ENCODE results near the gene MACROD2.

MACROD2 gene

GRCh38 chr20:14470231-14470899 is 475.0 kb downstream of the MACROD2 start:
- no peaks in the 10 kb centered on the region for H3K27me3 ChIP-seq (ENCODE audit: control insufficient read depth, insufficient read depth, low read length, poor library complexity, severe bottlenecking)
- no peak overlapping the region for H3K27ac ChIP-seq (ENCODE audit: insufficient read depth, low read depth, low read length, poor library complexity, severe bottlenecking)
- no peaks in the 10 kb centered on the region for H3K36me3 ChIP-seq (ENCODE audit: control insufficient read depth, insufficient read depth, low read length)
- H3K4me1 ChIP-seq (ENCODE audit: control insufficient read depth, insufficient read depth, low read length): peaks cover 7% of the 10 kb centered on the region
- H3K4me3 ChIP-seq (ENCODE audit: insufficient read depth, low read depth, low read length): no peak overlapping the region
- 71 to 78% methylated on average over 12 of the region's 12 CpGs for WGBS, 2 experiments
- H3K9me3 ChIP-seq (ENCODE audit: control insufficient read depth, low read length): no peaks in the 10 kb centered on the region

- no peak overlapping the region for H3K4me3 ChIP-seq (ENCODE audit: insufficient read depth, low read depth, low read length)
- WGBS, 2 experiments: 60 to 66% methylated on average over 9 to 10 of the region's 10 CpGs
Observed at GRCh38 chr20:14470977-14471661, 475.8 kb downstream of the MACROD2 start.

GRCh38 chr20:14477125-14477524 is 481.8 kb downstream of the MACROD2 start:
- H3K36me3 ChIP-seq (ENCODE audit: control insufficient read depth, insufficient read depth, low read length): no peaks in the 10 kb centered on the region
- 98% methylated on average over 2 to 3 of the region's 3 CpGs for WGBS, 2 experiments
- no peak overlapping the region for H3K4me3 ChIP-seq (ENCODE audit: insufficient read depth, low read depth, low read length)
- no peaks in the 10 kb centered on the region for H3K9me3 ChIP-seq (ENCODE audit: control insufficient read depth, low read length)
- H3K27ac ChIP-seq (ENCODE audit: insufficient read depth, low read depth, low read length, poor library complexity, severe bottlenecking): no peak overlapping the region
- no peaks in the 10 kb centered on the region for H3K27me3 ChIP-seq (ENCODE audit: control insufficient read depth, insufficient read depth, low read length, poor library complexity, severe bottlenecking)
- no peaks in the 10 kb centered on the region for H3K4me1 ChIP-seq (ENCODE audit: control insufficient read depth, insufficient read depth, low read length)

More at GRCh38 chr20:14470977-14471661, 475.8 kb downstream of the MACROD2 start:
- Histone ChIP-seq H3K36me3 (ENCODE audit: control insufficient read depth, insufficient read depth, low read length) (no peaks in the 10 kb centered on the region), H3K4me1 (ENCODE audit: control insufficient read depth, insufficient read depth, low read length) (peaks cover 7% of the 10 kb centered on the region), H3K9me3 (ENCODE audit: control insufficient read depth, low read length) (no peaks in the 10 kb centered on the region), H3K27ac (ENCODE audit: insufficient read depth, low read depth, low read length, poor library complexity, severe bottlenecking) (no peak overlapping the region), H3K27me3 (ENCODE audit: control insufficient read depth, insufficient read depth, low read length, poor library complexity, severe bottlenecking) (no peaks in the 10 kb centered on the region)

- H3K4me1 ChIP-seq (ENCODE audit: control insufficient read depth, insufficient read depth, low read length): no peaks in the 10 kb centered on the region
- no peaks in the 10 kb centered on the region for H3K9me3 ChIP-seq (ENCODE audit: control insufficient read depth, low read length)
- no peaks in the 10 kb centered on the region for H3K27me3 ChIP-seq (ENCODE audit: control insufficient read depth, insufficient read depth, low read length, poor library complexity, severe bottlenecking)
- no peak overlapping the region for H3K27ac ChIP-seq (ENCODE audit: insufficient read depth, low read depth, low read length, poor library complexity, severe bottlenecking)
- no peaks in the 10 kb centered on the region for H3K36me3 ChIP-seq (ENCODE audit: control insufficient read depth, insufficient read depth, low read length)
- H3K4me3 ChIP-seq (ENCODE audit: insufficient read depth, low read depth, low read length): no peak overlapping the region
Observed at GRCh38 chr20:14478126-14478525, 482.8 kb downstream of the MACROD2 start.

GRCh38 chr20:14481863-14482262 is 486.5 kb downstream of the MACROD2 start:
- Histone ChIP-seq H3K4me1 (ENCODE audit: control insufficient read depth, insufficient read depth, low read length) (no peaks in the 10 kb centered on the region), H3K27ac (ENCODE audit: insufficient read depth, low read depth, low read length, poor library complexity, severe bottlenecking) (no peak overlapping the region)
- WGBS, 2 experiments: 94 to 97% methylated on average over 3 of the region's 3 CpGs

GRCh38 chr20:14488212-14488611 is 492.9 kb downstream of the MACROD2 start:
- H3K4me3 ChIP-seq (ENCODE audit: insufficient read depth, low read depth, low read length): no peak overlapping the region
- no peak overlapping the region for H3K27ac ChIP-seq (ENCODE audit: insufficient read depth, low read depth, low read length, poor library complexity, severe bottlenecking)
- H3K36me3 ChIP-seq (ENCODE audit: control insufficient read depth, insufficient read depth, low read length): no peaks in the 10 kb centered on the region
- H3K4me1 ChIP-seq (ENCODE audit: control insufficient read depth, insufficient read depth, low read length): no peaks in the 10 kb centered on the region
- no peaks in the 10 kb centered on the region for H3K9me3 ChIP-seq (ENCODE audit: control insufficient read depth, low read length)
- H3K27me3 ChIP-seq (ENCODE audit: control insufficient read depth, insufficient read depth, low read length, poor library complexity, severe bottlenecking): no peaks in the 10 kb centered on the region

More at GRCh38 chr20:14481863-14482262, 486.5 kb downstream of the MACROD2 start:
- no peaks in the 10 kb centered on the region for H3K27me3 ChIP-seq (ENCODE audit: control insufficient read depth, insufficient read depth, low read length, poor library complexity, severe bottlenecking)
- H3K36me3 ChIP-seq (ENCODE audit: control insufficient read depth, insufficient read depth, low read length): no peaks in the 10 kb centered on the region
- H3K9me3 ChIP-seq (ENCODE audit: control insufficient read depth, low read length): no peaks in the 10 kb centered on the region
- no peak overlapping the region for H3K4me3 ChIP-seq (ENCODE audit: insufficient read depth, low read depth, low read length)

GRCh38 chr20:14488756-14489479 is 493.6 kb downstream of the MACROD2 start:
- 100% methylated on average over 4 to 5 of the region's 5 CpGs for WGBS, 2 experiments
- no peaks in the 10 kb centered on the region for H3K27me3 ChIP-seq (ENCODE audit: control insufficient read depth, insufficient read depth, low read length, poor library complexity, severe bottlenecking)

GRCh38 chr20:14489544-14489943 is 494.2 kb downstream of the MACROD2 start:
- Histone ChIP-seq H3K36me3 (ENCODE audit: control insufficient read depth, insufficient read depth, low read length) (no peaks in the 10 kb centered on the region), H3K27me3 (ENCODE audit: control insufficient read depth, insufficient read depth, low read length, poor library complexity, severe bottlenecking) (no peaks in the 10 kb centered on the region), H3K4me1 (ENCODE audit: control insufficient read depth, insufficient read depth, low read length) (no peaks in the 10 kb centered on the region), H3K4me3 (ENCODE audit: insufficient read depth, low read depth, low read length) (no peak overlapping the region), H3K27ac (ENCODE audit: insufficient read depth, low read depth, low read length, poor library complexity, severe bottlenecking) (no peak overlapping the region), H3K9me3 (ENCODE audit: control insufficient read depth, low read length) (no peaks in the 10 kb centered on the region)
- WGBS, 2 experiments: 83 to 85% methylated on average over 2 of the region's 2 CpGs

More at GRCh38 chr20:14488756-14489479, 493.6 kb downstream of the MACROD2 start:
- Histone ChIP-seq H3K27ac (ENCODE audit: insufficient read depth, low read depth, low read length, poor library complexity, severe bottlenecking) (no peak overlapping the region), H3K4me3 (ENCODE audit: insufficient read depth, low read depth, low read length) (no peak overlapping the region), H3K9me3 (ENCODE audit: control insufficient read depth, low read length) (no peaks in the 10 kb centered on the region), H3K36me3 (ENCODE audit: control insufficient read depth, insufficient read depth, low read length) (no peaks in the 10 kb centered on the region), H3K4me1 (ENCODE audit: control insufficient read depth, insufficient read depth, low read length) (no peaks in the 10 kb centered on the region)

GRCh38 chr20:14491436-14491835 is 496.1 kb downstream of the MACROD2 start:
- WGBS, 2 experiments: no CpG with 5 or more reads among the region's 1 CpG
- Histone ChIP-seq H3K9me3 (ENCODE audit: control insufficient read depth, low read length) (no peaks in the 10 kb centered on the region), H3K27ac (ENCODE audit: insufficient read depth, low read depth, low read length, poor library complexity, severe bottlenecking) (no peak overlapping the region), H3K4me1 (ENCODE audit: control insufficient read depth, insufficient read depth, low read length) (no peaks in the 10 kb centered on the region), H3K27me3 (ENCODE audit: control insufficient read depth, insufficient read depth, low read length, poor library complexity, severe bottlenecking) (no peaks in the 10 kb centered on the region), H3K4me3 (ENCODE audit: insufficient read depth, low read depth, low read length) (no peak overlapping the region), H3K36me3 (ENCODE audit: control insufficient read depth, insufficient read depth, low read length) (no peaks in the 10 kb centered on the region)

- Histone ChIP-seq H3K4me3 (ENCODE audit: insufficient read depth, low read depth, low read length) (no peak overlapping the region), H3K27me3 (ENCODE audit: control insufficient read depth, insufficient read depth, low read length, poor library complexity, severe bottlenecking) (no peaks in the 10 kb centered on the region), H3K36me3 (ENCODE audit: control insufficient read depth, insufficient read depth, low read length) (no peaks in the 10 kb centered on the region), H3K27ac (ENCODE audit: insufficient read depth, low read depth, low read length, poor library complexity, severe bottlenecking) (no peak overlapping the region), H3K9me3 (ENCODE audit: control insufficient read depth, low read length) (no peaks in the 10 kb centered on the region), H3K4me1 (ENCODE audit: control insufficient read depth, insufficient read depth, low read length) (no peaks in the 10 kb centered on the region)
- no CpG with 5 or more reads among the region's 1 CpG for WGBS, 2 experiments
Observed at GRCh38 chr20:14493408-14493807, 498.1 kb downstream of the MACROD2 start.
